Neural cell (in vitro differentiated cells): ENCODE results near the gene VSTM1.
"Not testable (repeated sequence)": the region's sequence is repeated elsewhere in the genome, so short reads cannot be mapped to it uniquely, and the experiment has no call there.

Experiments
- EP300 ChIP-seq: fragments of 450-650 bp; conservative IDR thresholded peaks from 2 replicates; pipeline ENCODE4 v1.6.1; 2014; ENCODE audit warnings: antibody characterized with exemption, mild to moderate bottlenecking, moderate library complexity; ENCODE audit not compliant: poor library complexity, severe bottlenecking
- EZH2 ChIP-seq: fragments of 200-600, 300-800 bp; shearing (Covaris generic), sonication (generic); IDR thresholded peaks from 2 replicates; pipeline ENCODE4 v1.6.1; 2014; ENCODE audit warnings: antibody characterized with exemption, low read length, borderline replicate concordance, mild to moderate bottlenecking; ENCODE audit not compliant: insufficient read depth, poor library complexity, severe bottlenecking
- POLR2AphosphoS5 ChIP-seq: IDR thresholded peaks from 2 replicates; pipeline ENCODE4 v1.6.1; 2012
- RAD21 ChIP-seq: fragments of 450-650 bp; conservative IDR thresholded peaks from 2 replicates; pipeline ENCODE4 v1.6.1; 2014; ENCODE audit warnings: antibody characterized with exemption, mild to moderate bottlenecking, moderate library complexity
- TAF1 ChIP-seq: IDR thresholded peaks from 2 replicates; pipeline ENCODE4 v1.6.1; 2012; ENCODE audit warnings: low read depth
- TF ChIP-seq, protein P1 (sequence below): fragments of 450-650 bp; IDR thresholded peaks from 2 replicates; pipeline ENCODE4 v1.5.1; 2014; ENCODE audit warnings: antibody characterized with exemption, mild to moderate bottlenecking, moderate library complexity; ENCODE audit not compliant: poor library complexity, severe bottlenecking

DNA sequence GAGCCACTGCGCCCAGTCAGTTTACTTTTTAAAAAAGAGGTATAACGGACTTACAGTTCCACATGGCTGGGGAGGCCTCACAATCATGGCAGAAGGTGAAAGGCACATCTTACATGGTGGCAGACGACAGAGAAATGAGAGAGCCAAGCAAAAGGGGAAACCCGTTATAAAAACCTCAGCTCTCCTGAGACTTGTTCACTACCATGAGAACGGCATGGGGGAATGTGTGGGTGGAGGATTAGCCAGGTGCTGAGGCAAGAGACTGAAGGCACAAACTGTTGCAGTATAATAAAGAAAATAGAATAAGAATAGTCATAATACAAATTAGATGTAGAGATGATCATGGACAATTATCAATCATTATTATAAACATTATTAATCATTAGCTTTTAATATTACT lies 27.2 kb downstream of the VSTM1 start:
- TF ChIP-seq, protein P1, sequence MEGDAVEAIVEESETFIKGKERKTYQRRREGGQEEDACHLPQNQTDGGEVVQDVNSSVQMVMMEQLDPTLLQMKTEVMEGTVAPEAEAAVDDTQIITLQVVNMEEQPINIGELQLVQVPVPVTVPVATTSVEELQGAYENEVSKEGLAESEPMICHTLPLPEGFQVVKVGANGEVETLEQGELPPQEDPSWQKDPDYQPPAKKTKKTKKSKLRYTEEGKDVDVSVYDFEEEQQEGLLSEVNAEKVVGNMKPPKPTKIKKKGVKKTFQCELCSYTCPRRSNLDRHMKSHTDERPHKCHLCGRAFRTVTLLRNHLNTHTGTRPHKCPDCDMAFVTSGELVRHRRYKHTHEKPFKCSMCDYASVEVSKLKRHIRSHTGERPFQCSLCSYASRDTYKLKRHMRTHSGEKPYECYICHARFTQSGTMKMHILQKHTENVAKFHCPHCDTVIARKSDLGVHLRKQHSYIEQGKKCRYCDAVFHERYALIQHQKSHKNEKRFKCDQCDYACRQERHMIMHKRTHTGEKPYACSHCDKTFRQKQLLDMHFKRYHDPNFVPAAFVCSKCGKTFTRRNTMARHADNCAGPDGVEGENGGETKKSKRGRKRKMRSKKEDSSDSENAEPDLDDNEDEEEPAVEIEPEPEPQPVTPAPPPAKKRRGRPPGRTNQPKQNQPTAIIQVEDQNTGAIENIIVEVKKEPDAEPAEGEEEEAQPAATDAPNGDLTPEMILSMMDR = not testable (repeated sequence)
- TF ChIP-seq EZH2, EP300, POLR2AphosphoS5, RAD21, TAF1: not testable (repeated sequence)
